Endothelial cell of umbilical vein (primary cell): ENCODE measurements around the gene NR6A1. TPM values are rescaled to one million over a fixed set of nuclear protein-coding genes. Genes with fewer than 3 reads are reported as not detected.
A peak's percentile ranks its signal among the peaks of the same experiment; 100 is the strongest.

Experiments used
- BruUV-seq: library from RNA; stranded (reverse); fragments of 400-500 nt; replicated peaks from 2 replicates; lab custom pipeline; 2021; lab: Mats Ljungman, UMichigan
- CTCF ChIA-PET: fragments of 300-600, 350-600 bp; sonication (Branson Sonifier 250); formaldehyde crosslinking; loops from one replicate; lab custom pipeline; 2021; ENCODE audit warnings: antibody characterized with exemption, inconsistent platforms; lab: Charles Lee
- POLR2A ChIA-PET: fragments of 300-600, 350-600 bp; sonication (Branson Sonifier 250); formaldehyde crosslinking; loops from one replicate; lab custom pipeline; 2021; ENCODE audit warnings: antibody characterized with exemption, inconsistent platforms; lab: Charles Lee
- DNase-seq: peaks from one replicate; pipeline ENCODE4 v3.0.0-alpha.2; 2011; ENCODE audit warnings: low read depth, low spot score
- FAIRE-seq: peaks from 2 replicates; lab custom pipeline; 2011; peaks lifted over from hg19 to GRCh38; lab: Jason Lieb, UNC
- H2AFZ ChIP-seq: 2 replicates; pipeline ENCODE4 v1.6.0; 2012; ENCODE audit warnings: low read depth, low read length, control low read depth, inconsistent platforms
- H3K27ac ChIP-seq: 2 replicates; pipeline ENCODE4 v1.5.1; 2011; ENCODE audit warnings: low read depth, mild to moderate bottlenecking, control low read depth, low read length, moderate library complexity; ENCODE audit not compliant: insufficient read depth
- H3K27me3 ChIP-seq, 2 experiments: 2 replicates each; pipeline versions ENCODE4 v1.6.0 to v1.6.1; 2011; ENCODE audit warnings: low read length in 2 of 2, mixed read lengths in 1 of 2; ENCODE audit not compliant: control insufficient read depth in 2 of 2, insufficient read depth in 2 of 2
- H3K36me3 ChIP-seq, 2 experiments: 2 replicates in 1 of 2; 3 replicates in 1 of 2; pipeline ENCODE4 v1.5.1; 2011; ENCODE audit warnings: low read length in 2 of 2, mild to moderate bottlenecking in 1 of 2, moderate library complexity in 1 of 2; ENCODE audit not compliant: control insufficient read depth in 2 of 2, insufficient read depth in 2 of 2; ENCODE audit errors: extremely low read depth in 1 of 2
- H3K4me1 ChIP-seq: 3 replicates; pipeline ENCODE4 v1.5.1; 2011; ENCODE audit warnings: mild to moderate bottlenecking, low read length; ENCODE audit not compliant: control insufficient read depth, insufficient read depth; ENCODE audit errors: extremely low read depth
- H3K4me2 ChIP-seq: 2 replicates; pipeline ENCODE4 v1.6.1; 2011; ENCODE audit warnings: low read length, control low read depth, mixed read lengths; ENCODE audit not compliant: insufficient read depth
- H3K4me3 ChIP-seq, 3 experiments: fragments of 200-600 bp in 1 of 3; sonication (generic), shearing (Covaris generic) in 1 of 3; replicated peaks in 1 of 3; 2 replicates each; pipeline ENCODE4 v1.5.1; 2011 to 2016; ENCODE audit warnings: control low read depth in 3 of 3, low read length in 3 of 3, mild to moderate bottlenecking in 2 of 3, inconsistent platforms in 1 of 3, low read depth in 1 of 3, moderate library complexity in 1 of 3; ENCODE audit not compliant: insufficient read depth in 1 of 3
- H3K79me2 ChIP-seq: 2 replicates; pipeline ENCODE4 v1.6.0; 2012; ENCODE audit warnings: low read length, inconsistent platforms; ENCODE audit not compliant: control insufficient read depth, insufficient read depth
- H3K9ac ChIP-seq: replicated peaks from 2 replicates; pipeline ENCODE3; 2011; ENCODE audit warnings: low read length, control low read depth; ENCODE audit not compliant: insufficient read depth; ENCODE audit errors: extremely low read depth
- H3K9me1 ChIP-seq: replicated peaks from 3 replicates; pipeline ENCODE4 v1.6.0; 2011; ENCODE audit warnings: mild to moderate bottlenecking, low read length; ENCODE audit not compliant: control insufficient read depth, insufficient read depth; ENCODE audit errors: extremely low read depth
- H3K9me3 ChIP-seq: replicated peaks from 2 replicates; pipeline ENCODE4 v1.5.1; 2012; ENCODE audit warnings: low read length, inconsistent platforms; ENCODE audit not compliant: control insufficient read depth, insufficient read depth
- H4K20me1 ChIP-seq: replicated peaks from 2 replicates; pipeline ENCODE3; 2011; ENCODE audit warnings: mild to moderate bottlenecking, low read length; ENCODE audit not compliant: control insufficient read depth, insufficient read depth; ENCODE audit errors: extremely low read depth
- EZH2 ChIP-seq: IDR thresholded peaks from 2 replicates; pipeline ENCODE4 v1.6.1; 2012; ENCODE audit warnings: borderline replicate concordance, low read depth, mild to moderate bottlenecking, moderate library complexity, low read length, inconsistent platforms; ENCODE audit not compliant: severe bottlenecking
- FOS ChIP-seq: IDR thresholded peaks from 2 replicates; pipeline ENCODE4 v1.6.1; 2011; ENCODE audit warnings: mild to moderate bottlenecking, low read length, moderate library complexity, borderline replicate concordance; ENCODE audit not compliant: insufficient read depth
- GATA2 ChIP-seq: IDR thresholded peaks from 2 replicates; pipeline ENCODE4 v1.7.0; 2011; ENCODE audit warnings: low read depth, mild to moderate bottlenecking, moderate library complexity, mixed read lengths, low read length; ENCODE audit not compliant: insufficient read length, insufficient read depth
- JUN ChIP-seq: IDR thresholded peaks from 2 replicates; pipeline ENCODE4 v1.6.1; 2011; ENCODE audit warnings: borderline replicate concordance, low read depth; ENCODE audit not compliant: insufficient read length, insufficient read depth
- MYC ChIP-seq: IDR thresholded peaks from one replicate; pipeline ENCODE4 v1.6.1; 2011; ENCODE audit warnings: mild to moderate bottlenecking, low read depth, low read length
- POLR2A ChIP-seq: IDR thresholded peaks from 2 replicates; pipeline ENCODE4 v1.6.1; 2012; ENCODE audit warnings: low read depth, mild to moderate bottlenecking, control low read depth, low read length
- POLR2AphosphoS5 ChIP-seq: IDR thresholded peaks from 2 replicates; pipeline ENCODE4 v1.6.1; 2012; ENCODE audit warnings: low read depth, mild to moderate bottlenecking, control low read depth, low read length, moderate library complexity; ENCODE audit not compliant: insufficient read depth
- dilution Hi-C: fragments of 300-500 bp; cut with MboI; formaldehyde crosslinking; loops from one replicate; pipeline ENCODE4 v1.15.0; 2019; ENCODE audit warnings: low sequenced_read_pairs; ENCODE audit not compliant: extremely low pct_ligation_motif_present
- intact Hi-C: fragments of 100-400 bp; cut with micrococcal nuclease; formaldehyde crosslinking; loops from one replicate; pipeline ENCODE4 v1.10.0; 2022
- polyA plus RNA-seq, 4 experiments: library from polyadenylated mRNA; depleted of rRNA in 3 of 4; stranded (reverse) in 3 of 4; unstranded in 1 of 4; fragments of >200 nt; gene quantifications; 2 replicates each; pipeline versions ENCODE4 v1.2.1 to v1.2.3, GENCODE V29; 2011 to 2012; ENCODE audit warnings: missing spikeins in 1 of 4
- total RNA-seq: library from RNA; stranded (reverse); gene quantifications from 2 replicates; pipeline ENCODE4 v1.2.3, GENCODE V29; 2021
- TF ChIP-seq, protein P1 (sequence below): IDR thresholded peaks from 2 replicates; pipeline ENCODE4 v1.6.1; 2011; ENCODE audit not compliant: insufficient read depth, insufficient read length
- TF ChIP-seq, protein P2 (sequence below), 2 donors: IDR thresholded peaks; 1 replicate in 1 of 2; 2 replicates in 1 of 2; pipeline ENCODE4 v1.5.1; 2011; ENCODE audit warnings: low read length in 2 of 2, mild to moderate bottlenecking in 2 of 2, moderate library complexity in 2 of 2, control low read depth in 1 of 2, inconsistent platforms in 1 of 2, low read depth in 1 of 2; ENCODE audit not compliant: insufficient read depth in 1 of 2; ENCODE audit errors: extremely low read depth in 1 of 2

NR6A1 gene
- total and polyA plus RNA-seq, 2 donors (not counting 3 experiments of a cell fraction or from before 2014, with no cell fraction given), result 0.17 to 1.2 TPM

DNA sequence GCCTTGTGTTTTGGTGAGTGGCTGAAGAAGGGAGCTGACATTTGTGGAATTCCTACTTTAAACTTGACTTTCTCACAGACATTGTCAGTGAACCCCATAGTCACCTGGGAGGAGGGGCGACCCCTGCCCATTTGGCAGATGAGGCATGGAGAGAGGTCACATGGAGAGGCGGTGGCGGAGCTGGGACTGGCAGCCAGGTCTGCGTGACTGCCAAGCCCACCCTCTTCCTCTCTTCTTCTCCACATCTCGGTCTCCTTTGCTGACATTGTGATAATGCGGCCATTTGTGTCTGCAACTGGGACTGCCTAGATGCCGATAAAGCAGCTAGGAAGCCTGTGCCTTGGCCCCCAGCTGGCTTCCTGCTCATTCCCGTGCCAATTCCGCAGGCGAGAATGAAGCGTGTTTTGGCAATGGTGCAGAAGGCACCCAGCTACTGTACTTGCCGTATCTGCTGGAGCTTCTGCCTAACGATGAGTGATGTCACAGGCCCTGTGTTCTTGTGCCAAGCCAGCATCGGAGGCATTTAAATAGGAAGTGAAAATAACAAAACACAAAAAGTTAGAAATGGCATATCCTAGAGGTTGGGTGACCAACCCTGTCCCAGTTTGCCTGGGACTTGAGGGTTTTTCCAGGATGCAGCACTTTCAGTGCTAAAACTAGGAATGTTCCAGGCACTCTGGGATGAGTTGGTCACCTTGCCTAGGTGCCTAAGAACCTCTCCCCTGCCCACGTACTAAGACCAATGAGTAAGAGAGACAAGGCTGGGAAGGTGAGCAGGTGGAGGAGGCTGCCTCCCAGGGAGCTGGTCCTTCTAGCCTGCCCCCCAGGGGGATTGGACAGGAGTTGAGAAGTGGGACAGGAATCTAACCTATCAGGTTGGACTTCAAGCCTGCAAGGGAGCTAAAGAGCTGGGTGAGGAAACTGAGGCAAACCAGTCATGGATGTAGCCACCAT, 29.5 kb upstream of the NR6A1 start:
- H3K4me2 ChIP-seq, result no peak overlapping the region
- DNase-seq (peak; percentile 63), FAIRE-seq (peak; percentile 52)
- H3K9ac ChIP-seq, result no peak overlapping the region
- no peak overlapping the region for H3K27ac ChIP-seq
- no TSS peak for BruUV-seq
- H3K27me3 ChIP-seq, result peaks cover 10 to 12% of the 10 kb centered on the region in 2 experiments
- H3K4me1 ChIP-seq, result peaks cover 19% of the 10 kb centered on the region
- ChIA-PET CTCF (interaction anchor here (0.8 to 3.8 kb wide), 6 partner anchors 11 to 52 kb away, joined by 3 to 18 read pairs (median 4); partner anchors contain the start of genes OLFML2A and WDR38), POLR2A (interaction anchor here (0.5 kb wide), 1 partner anchor 125 kb away, joined by 9 read pairs; no protein-coding TSS in a partner anchor)
- dilution Hi-C loops, result no loop called here
- TF ChIP-seq POLR2A (no peak), GATA2 (no peak), MYC (no peak), JUN (no peak), FOS (no peak), POLR2AphosphoS5 (no peak), EZH2 (no peak)
- TF ChIP-seq, protein P1, sequence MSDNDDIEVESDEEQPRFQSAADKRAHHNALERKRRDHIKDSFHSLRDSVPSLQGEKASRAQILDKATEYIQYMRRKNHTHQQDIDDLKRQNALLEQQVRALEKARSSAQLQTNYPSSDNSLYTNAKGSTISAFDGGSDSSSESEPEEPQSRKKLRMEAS, result no peak
- TF ChIP-seq, protein P2, sequence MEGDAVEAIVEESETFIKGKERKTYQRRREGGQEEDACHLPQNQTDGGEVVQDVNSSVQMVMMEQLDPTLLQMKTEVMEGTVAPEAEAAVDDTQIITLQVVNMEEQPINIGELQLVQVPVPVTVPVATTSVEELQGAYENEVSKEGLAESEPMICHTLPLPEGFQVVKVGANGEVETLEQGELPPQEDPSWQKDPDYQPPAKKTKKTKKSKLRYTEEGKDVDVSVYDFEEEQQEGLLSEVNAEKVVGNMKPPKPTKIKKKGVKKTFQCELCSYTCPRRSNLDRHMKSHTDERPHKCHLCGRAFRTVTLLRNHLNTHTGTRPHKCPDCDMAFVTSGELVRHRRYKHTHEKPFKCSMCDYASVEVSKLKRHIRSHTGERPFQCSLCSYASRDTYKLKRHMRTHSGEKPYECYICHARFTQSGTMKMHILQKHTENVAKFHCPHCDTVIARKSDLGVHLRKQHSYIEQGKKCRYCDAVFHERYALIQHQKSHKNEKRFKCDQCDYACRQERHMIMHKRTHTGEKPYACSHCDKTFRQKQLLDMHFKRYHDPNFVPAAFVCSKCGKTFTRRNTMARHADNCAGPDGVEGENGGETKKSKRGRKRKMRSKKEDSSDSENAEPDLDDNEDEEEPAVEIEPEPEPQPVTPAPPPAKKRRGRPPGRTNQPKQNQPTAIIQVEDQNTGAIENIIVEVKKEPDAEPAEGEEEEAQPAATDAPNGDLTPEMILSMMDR (IDR thresholded peaks at IDR 0.05; ENCODE audit: extremely low read depth in 1 of 2, insufficient read depth in 1 of 2, low read depth in 1 of 2, low read length in 2 of 2), result no peak
- H3K9me1 ChIP-seq, result no peaks in the 10 kb centered on the region
- H3K36me3 ChIP-seq, result no peaks in the 10 kb centered on the region
- no peak overlapping the region for H3K4me3 ChIP-seq
- no peaks in the 10 kb centered on the region for H3K79me2 ChIP-seq
- H3K9me3 ChIP-seq, result no peaks in the 10 kb centered on the region
- peak overlapping the region; percentile 38 for H2AFZ ChIP-seq
- no peaks in the 10 kb centered on the region for H4K20me1 ChIP-seq
- intact Hi-C loops, result no loop called here
